T-cell (primary cell): ENCODE measurements around the gene CELF5. TPM values are rescaled to one million over a fixed set of nuclear protein-coding genes. Genes with fewer than 3 reads are reported as not detected.
"Not testable (repeated sequence)": the region's sequence is repeated elsewhere in the genome, so short reads cannot be mapped to it uniquely, and the experiment has no call there.

Source experiments
- ATAC-seq, 4 experiments: fragments of 200-7000 bp in 3 of 4; fragments of 150-1000 bp in 1 of 4; cut with Tn5 transposase; replicated peaks in 1 of 4; 1 replicate in 3 of 4; 2 replicates in 1 of 4; pipeline ENCODE4 v1.10.0; 2021; ENCODE audit warnings: moderate library complexity in 3 of 4, mild to moderate bottlenecking in 2 of 4, moderate number of reproducible peaks in 1 of 4
- CTCF ChIA-PET, 2 donors: fragments of 300-600 bp; sonication (Branson Sonifier 250); formaldehyde crosslinking; loops; one replicate each; lab custom pipeline; 2022; ENCODE audit warnings: antibody characterized with exemption in 2 of 2; lab: Charles Lee
- POLR2A ChIA-PET, 2 donors: fragments of 300-600 bp; sonication (Branson Sonifier 250); formaldehyde crosslinking; loops; one replicate each; lab custom pipeline; 2022; ENCODE audit warnings: antibody characterized with exemption in 2 of 2; lab: Charles Lee
- DNase-seq, 35 experiments: peaks; one replicate each; pipeline versions ENCODE4 v3.0.0 to v3.0.0-alpha.2; 2013 to 2023
- H3K27ac ChIP-seq: one replicate; pipeline ENCODE4 v1.5.1; 2013; ENCODE audit warnings: low read length
- H3K27me3 ChIP-seq, 2 experiments: replicated peaks in 1 of 2; 1 replicate in 1 of 2; 2 replicates in 1 of 2; pipeline versions ENCODE4 v1.6.1 to v1.7.0; 2013; ENCODE audit warnings: low read length in 1 of 2, mixed read lengths in 1 of 2; ENCODE audit not compliant: control insufficient read depth in 2 of 2, insufficient read depth in 2 of 2; ENCODE audit errors: extremely low read depth in 1 of 2
- H3K36me3 ChIP-seq, 2 donors: 1 replicate in 1 of 2; 2 replicates in 1 of 2; pipeline versions ENCODE4 v1.6.1 to v1.7.0; 2013; ENCODE audit warnings: low read length in 1 of 2; ENCODE audit not compliant: control insufficient read depth in 2 of 2, insufficient read depth in 1 of 2; ENCODE audit errors: extremely low read depth in 1 of 2
- H3K4me1 ChIP-seq, 2 experiments: 1 replicate in 1 of 2; 2 replicates in 1 of 2; pipeline versions ENCODE4 v1.6.1 to v1.7.0; 2013; ENCODE audit warnings: low read length in 2 of 2, mixed read lengths in 1 of 2; ENCODE audit not compliant: insufficient read depth in 2 of 2, control insufficient read depth in 1 of 2; ENCODE audit errors: extremely low read depth in 1 of 2
- H3K4me3 ChIP-seq, 2 donors: 1 replicate in 1 of 2; 2 replicates in 1 of 2; pipeline versions ENCODE4 v1.5.1 to v1.7.0; 2013; ENCODE audit warnings: mild to moderate bottlenecking in 2 of 2, low read length in 1 of 2, moderate library complexity in 1 of 2; ENCODE audit not compliant: control insufficient read depth in 1 of 2; ENCODE audit errors: extremely low read depth in 1 of 2
- H3K9me3 ChIP-seq: 2 replicates; pipeline ENCODE4 v1.7.0; 2013
- H3K27ac Mint-ChIP-seq, 2 donors: one replicate each; pipeline ENCODE4 v1.8.0; 2020 to 2021; ENCODE audit warnings: mild to moderate bottlenecking in 2 of 2, mixed read lengths in 2 of 2
- H3K27me3 Mint-ChIP-seq, 2 donors: one replicate each; pipeline ENCODE4 v1.8.0; 2021 to 2022; ENCODE audit warnings: mixed read lengths in 2 of 2
- H3K36me3 Mint-ChIP-seq: one replicate; pipeline ENCODE4 v1.8.0; 2021; ENCODE audit warnings: mixed read lengths
- H3K4me1 Mint-ChIP-seq, 3 donors: one replicate each; pipeline ENCODE4 v1.8.0; 2020 to 2022; ENCODE audit warnings: mixed read lengths in 3 of 3, mild to moderate bottlenecking in 1 of 3
- H3K4me3 Mint-ChIP-seq, 3 donors: one replicate each; pipeline ENCODE4 v1.8.0; 2020 to 2022; ENCODE audit warnings: mild to moderate bottlenecking in 3 of 3, mixed read lengths in 3 of 3, moderate library complexity in 3 of 3
- H3K9me3 Mint-ChIP-seq, 3 donors: one replicate each; pipeline ENCODE4 v1.8.0; 2020 to 2022; ENCODE audit warnings: mixed read lengths in 3 of 3
- WGBS: methylation state at CpG from one replicate; pipeline ENCODE4 v1.1.5; 2013; ENCODE audit warnings: missing lambda C conversion rate; ENCODE audit not compliant: insufficient coverage; 5-methylcytosine and 5-hydroxymethylcytosine counted together
- total RNA-seq, 35 experiments: library from RNA in 6 of 35; stranded (reverse) in 6 of 35; fragments of 120-200 nt in 1 of 35; gene quantifications; one replicate each; pipeline versions ENCODE4 v1.2.1 to v1.2.4 and lab custom pipeline; 2013 to 2026

The CELF5 gene
- total RNA-seq, 5 donors from 2014 or later (not counting 1 experiment from before 2014, with no cell fraction given): 0.23 to 1.9 (median 0.39) TPM; not detected in 1

GRCh38 chr19:3298853-3299449 is 74.5 kb downstream of the CELF5 start:
- ATAC-seq: no peak
- no peak overlapping the region for H3K27ac ChIP-seq
- Mint-ChIP-seq H3K27me3 (peaks cover 10 to 35% of the 10 kb centered on the region in 2 donors), H3K27ac (no peak overlapping the region), H3K36me3 (no peaks in the 10 kb centered on the region), H3K4me3 (no peak overlapping the region), H3K9me3 (peaks cover 0 to 5% (median 2%) of the 10 kb centered on the region in 3 donors), H3K4me1 (no peaks in the 10 kb centered on the region)
- H3K9me3 ChIP-seq: no peaks in the 10 kb centered on the region
- H3K36me3 ChIP-seq: no peaks in the 10 kb centered on the region
- no peak overlapping the region for H3K4me3 ChIP-seq
- ChIA-PET POLR2A (no interaction called here), CTCF (no interaction called here)
- peaks cover 2 to 47% of the 10 kb centered on the region in 2 experiments for H3K27me3 ChIP-seq
- no peaks in the 10 kb centered on the region for H3K4me1 ChIP-seq
- DNase-seq: no peak
- 57% methylated on average over 4 of the region's 6 CpGs for WGBS

GRCh38 chr19:3300566-3300965 is 76.1 kb downstream of the CELF5 start:
- WGBS: 75% methylated on average over 5 of the region's 8 CpGs
- POLR2A ChIA-PET: interaction anchor here in 1 of 2 donors (0.6 kb wide), 1 partner anchor 965 kb away, joined by 4 read pairs; no protein-coding TSS in a partner anchor
- H3K9me3 Mint-ChIP-seq: not testable (repeated sequence)

GRCh38 chr19:3302755-3303154 is 78.3 kb downstream of the CELF5 start:
- H3K9me3 ChIP-seq: no peaks in the 10 kb centered on the region
- H3K4me1 ChIP-seq: peaks cover 0 to 9% of the 10 kb centered on the region in 2 experiments
- Mint-ChIP-seq H3K4me3 (no peak overlapping the region), H3K36me3 (no peaks in the 10 kb centered on the region), H3K27me3 (peaks cover 10 to 29% of the 10 kb centered on the region in 2 donors), H3K4me1 (peaks cover 0 to 2% (median 2%) of the 10 kb centered on the region in 3 donors), H3K27ac (no peak overlapping the region), H3K9me3 (peaks cover 0 to 5% (median 2%) of the 10 kb centered on the region in 3 donors)
- DNase-seq (no peak), ATAC-seq (no peak)
- 67% methylated on average over 3 of the region's 3 CpGs for WGBS
- H3K27ac ChIP-seq: no peak overlapping the region
- H3K4me3 ChIP-seq: no peak overlapping the region
- CTCF ChIA-PET: interaction anchor here in 1 of 2 donors (0.9 kb wide), 1 partner anchor 33 kb away, joined by 3 read pairs; no protein-coding TSS in a partner anchor
- peaks cover 3 to 48% of the 10 kb centered on the region in 2 experiments for H3K27me3 ChIP-seq
- H3K36me3 ChIP-seq: no peaks in the 10 kb centered on the region
- POLR2A ChIA-PET: no interaction called here

More at GRCh38 chr19:3300566-3300965, 76.1 kb downstream of the CELF5 start:
- peaks cover 10 to 34% of the 10 kb centered on the region in 2 donors for H3K27me3 Mint-ChIP-seq
- not testable (repeated sequence) for DNase-seq, H3K36me3 Mint-ChIP-seq, H3K36me3 ChIP-seq, H3K27ac Mint-ChIP-seq, ATAC-seq, H3K4me3 ChIP-seq, H3K9me3 ChIP-seq, H3K4me1 ChIP-seq, H3K4me3 Mint-ChIP-seq, H3K4me1 Mint-ChIP-seq, H3K27ac ChIP-seq
- CTCF ChIA-PET: interaction anchor here (0.6 kb wide), 3 partner anchors 47 to 182 kb away, joined by 3 read pairs; no protein-coding TSS in a partner anchor
- peaks cover 2 to 47% of the 10 kb centered on the region in 2 experiments for H3K27me3 ChIP-seq

GRCh38 chr19:3304871-3305423 is 80.5 kb downstream of the CELF5 start:
- H3K27ac ChIP-seq: no peak overlapping the region
- H3K4me3 ChIP-seq: no peak overlapping the region
- no peak overlapping the region for H3K4me3 Mint-ChIP-seq
- no peak overlapping the region for H3K27ac Mint-ChIP-seq
- H3K36me3 Mint-ChIP-seq: no peaks in the 10 kb centered on the region
- peaks cover 19 to 30% of the 10 kb centered on the region in 2 donors for H3K27me3 Mint-ChIP-seq
- no peaks in the 10 kb centered on the region for H3K36me3 ChIP-seq
- H3K9me3 Mint-ChIP-seq: peaks cover 0 to 5% (median 2%) of the 10 kb centered on the region in 3 donors
- peaks cover 3 to 49% of the 10 kb centered on the region in 2 experiments for H3K27me3 ChIP-seq
- no peaks in the 10 kb centered on the region for H3K9me3 ChIP-seq
- ChIA-PET CTCF (interaction anchor here (0.6 to 1.5 kb wide), 8 partner anchors 29 to 1561 kb away, joined by 3 to 8 read pairs (median 4); no protein-coding TSS in a partner anchor), POLR2A (no interaction called here)
- peaks cover 0 to 9% of the 10 kb centered on the region in 2 experiments for H3K4me1 ChIP-seq
- ATAC-seq (peak; percentile 23 to 72 (median 64)), DNase-seq (peak; percentile 27 to 88 (median 73))
- H3K4me1 Mint-ChIP-seq: peaks cover 0 to 2% (median 2%) of the 10 kb centered on the region in 3 donors
- 14% methylated on average over 17 of the region's 22 CpGs for WGBS

- CTCF ChIA-PET: no interaction called here
- H3K4me3 Mint-ChIP-seq: no peak overlapping the region
These were observed 85.3 kb downstream of the CELF5 start for GRCh38 chr19:3309724-3310123.

GRCh38 chr19:3310280-3310679 is 85.8 kb downstream of the CELF5 start:
- Histone ChIP-seq H3K27ac (no peak overlapping the region), H3K27me3 (peaks cover 2 to 60% of the 10 kb centered on the region in 2 experiments), H3K4me1 (peaks cover 0 to under 1% of the 10 kb centered on the region in 2 experiments), H3K4me3 (no peak overlapping the region), H3K36me3 (no peaks in the 10 kb centered on the region), H3K9me3 (no peaks in the 10 kb centered on the region)
- ChIA-PET CTCF (no interaction called here), POLR2A (no interaction called here)
- Mint-ChIP-seq H3K9me3 (no peaks in the 10 kb centered on the region), H3K27me3 (peaks cover 38 to 42% of the 10 kb centered on the region in 2 donors), H3K27ac (no peak overlapping the region), H3K4me1 (no peaks in the 10 kb centered on the region), H3K4me3 (no peak overlapping the region), H3K36me3 (no peaks in the 10 kb centered on the region)
- no peak for DNase-seq
- no peak for ATAC-seq
- 68% methylated on average over 1 of the region's 1 CpG for WGBS

More at GRCh38 chr19:3309724-3310123, 85.3 kb downstream of the CELF5 start:
- H3K27me3 Mint-ChIP-seq: peaks cover 38 to 46% of the 10 kb centered on the region in 2 donors
- no peak overlapping the region for H3K4me3 ChIP-seq
- POLR2A ChIA-PET: no interaction called here
- H3K27me3 ChIP-seq: peaks cover 2 to 60% of the 10 kb centered on the region in 2 experiments
- peaks cover 0 to 2% (median 2%) of the 10 kb centered on the region in 3 donors for H3K4me1 Mint-ChIP-seq
- no peak overlapping the region for H3K27ac ChIP-seq
- H3K9me3 Mint-ChIP-seq: no peaks in the 10 kb centered on the region
- 100% methylated on average over 1 of the region's 1 CpG for WGBS
- H3K9me3 ChIP-seq: no peaks in the 10 kb centered on the region
- ATAC-seq (no peak), DNase-seq (no peak)
- no peaks in the 10 kb centered on the region for H3K36me3 Mint-ChIP-seq
- no peaks in the 10 kb centered on the region for H3K36me3 ChIP-seq
- H3K4me1 ChIP-seq: peaks cover 0 to 6% of the 10 kb centered on the region in 2 experiments
- no peak overlapping the region for H3K27ac Mint-ChIP-seq
